Measurements from ENCODE around the gene TAS2R5.
"Not testable (repeated sequence)": the region's sequence is repeated elsewhere in the genome, so short reads cannot be mapped to it uniquely, and the experiment has no call there.

The TAS2R5 gene, protein sequence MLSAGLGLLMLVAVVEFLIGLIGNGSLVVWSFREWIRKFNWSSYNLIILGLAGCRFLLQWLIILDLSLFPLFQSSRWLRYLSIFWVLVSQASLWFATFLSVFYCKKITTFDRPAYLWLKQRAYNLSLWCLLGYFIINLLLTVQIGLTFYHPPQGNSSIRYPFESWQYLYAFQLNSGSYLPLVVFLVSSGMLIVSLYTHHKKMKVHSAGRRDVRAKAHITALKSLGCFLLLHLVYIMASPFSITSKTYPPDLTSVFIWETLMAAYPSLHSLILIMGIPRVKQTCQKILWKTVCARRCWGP

DNA sequence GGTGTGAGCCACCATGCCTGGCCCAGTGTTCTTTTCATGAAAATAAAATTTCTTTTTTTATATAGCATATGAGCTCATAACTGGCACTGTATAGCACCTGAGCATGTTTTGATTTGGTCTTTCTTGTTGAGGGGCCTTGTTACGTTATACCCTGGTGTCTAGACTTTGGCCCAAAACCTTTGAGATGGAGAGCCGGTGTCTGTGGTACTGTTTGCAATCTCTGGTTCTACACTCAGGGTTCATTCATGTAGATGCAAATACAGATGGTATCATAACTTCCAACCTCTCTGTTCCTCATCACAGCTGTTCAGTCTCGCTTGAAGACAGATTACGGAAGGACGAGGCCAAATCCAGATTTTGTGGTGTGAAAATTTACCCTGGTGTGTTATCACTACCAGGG is at the start of gene TAS2R5:
TAS2R5 (plus strand) TSS at position 301 of the 400 bp plus-strand sequence. CDS start 145 bp downstream, outside the sequence.
- DNase-seq = no peak

DNA sequence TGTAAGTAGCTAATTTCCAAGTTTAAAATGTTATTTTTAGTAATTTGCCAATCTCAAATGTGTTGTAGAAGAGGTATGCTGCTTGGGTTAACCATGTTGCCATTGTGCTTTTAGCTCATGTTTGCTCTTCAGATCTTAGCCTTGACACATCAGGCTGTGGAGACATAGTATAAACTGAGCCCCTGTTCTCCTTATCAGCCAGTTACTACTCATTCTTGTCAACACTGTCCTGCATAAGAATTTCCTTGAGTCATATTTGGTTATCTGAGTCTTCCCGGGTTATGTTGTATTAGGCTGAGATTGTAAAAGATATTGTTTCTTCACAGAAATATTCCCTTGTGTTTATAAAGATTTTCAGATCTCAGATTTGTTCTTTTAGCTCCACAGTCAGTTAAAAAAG is 47.8 kb upstream of the TAS2R5 start:
- no peak for DNase-seq

DNA sequence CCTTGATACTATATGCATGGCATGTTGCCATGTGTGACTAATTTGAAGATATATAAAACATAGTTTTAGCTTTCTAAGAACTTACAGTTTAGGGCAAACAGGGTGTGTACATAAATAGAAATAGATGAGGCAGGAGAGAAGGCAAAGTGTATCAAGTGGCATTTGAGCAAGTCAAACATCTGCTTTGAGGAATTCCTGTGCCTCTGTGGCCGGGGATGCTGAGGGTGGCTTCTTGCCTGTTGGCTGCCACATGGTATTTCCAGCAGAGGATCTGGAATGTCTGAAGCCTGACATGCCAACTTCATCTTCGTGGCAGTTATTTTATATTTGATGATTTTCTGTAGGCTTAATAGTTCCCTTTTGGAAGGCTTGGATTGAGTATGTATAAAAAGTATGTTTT is 45.9 kb upstream of the TAS2R5 start:
- DNase-seq = no peak

DNA sequence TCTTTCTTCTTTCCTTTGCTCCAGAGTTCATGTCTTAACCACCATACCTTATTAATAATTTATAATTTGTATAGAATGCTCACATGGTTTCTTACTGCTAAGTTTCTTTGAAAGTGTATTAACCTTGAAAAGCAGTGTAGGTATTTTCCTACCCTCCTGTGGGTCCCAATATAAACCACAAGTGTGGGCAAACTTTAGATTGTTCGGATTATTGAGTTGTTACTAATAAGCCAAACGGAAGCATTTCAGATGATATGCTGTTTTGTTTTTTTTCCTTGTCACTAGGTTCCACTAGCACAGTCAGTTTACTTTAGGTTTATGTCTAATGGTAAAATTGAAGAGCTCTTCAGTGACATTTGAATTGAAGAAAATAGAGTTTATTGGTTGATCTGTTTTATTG is 41.6 kb upstream of the TAS2R5 start:
- no peak for DNase-seq

DNA sequence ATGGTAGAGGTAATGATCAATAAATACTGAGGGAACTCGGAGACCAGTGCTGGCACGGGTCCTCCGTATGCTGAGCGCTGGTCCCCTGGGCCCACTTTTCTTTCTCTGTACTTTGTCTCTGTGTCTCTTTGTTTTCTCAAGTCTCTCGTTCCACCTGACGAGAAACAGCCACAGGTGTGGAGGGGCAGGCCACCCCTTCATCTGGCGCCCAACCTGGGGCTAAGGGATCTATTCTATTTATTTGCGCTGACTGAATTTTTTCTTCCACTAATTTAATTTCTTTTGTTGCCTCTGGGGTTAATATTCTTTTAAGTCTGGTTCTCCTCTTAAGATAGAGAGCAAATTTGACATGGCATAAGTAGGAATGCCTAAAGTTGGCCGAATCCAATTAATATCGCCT is 38.1 kb upstream of the TAS2R5 start:
- DNase-seq = not testable (repeated sequence)

DNA sequence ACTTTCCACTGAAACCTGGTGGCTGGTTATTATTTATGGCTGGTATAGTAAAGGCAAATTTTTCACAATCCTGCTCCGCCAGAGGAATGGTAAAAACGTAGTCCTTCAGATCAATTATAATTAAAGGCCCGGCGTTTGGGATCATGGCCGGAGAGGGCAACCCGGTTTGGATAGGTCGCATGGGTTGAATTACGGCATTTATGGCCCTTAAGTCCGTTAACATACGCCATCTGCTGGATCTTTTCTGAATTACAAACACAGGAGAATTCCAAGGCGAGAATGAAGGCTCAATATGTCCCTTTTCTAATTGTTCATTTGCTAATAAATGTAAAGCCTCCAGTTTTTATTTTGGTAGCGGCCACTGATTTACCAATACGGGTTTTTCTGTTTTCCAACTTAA is 37.4 kb upstream of the TAS2R5 start:
- DNase-seq = no peak

DNA sequence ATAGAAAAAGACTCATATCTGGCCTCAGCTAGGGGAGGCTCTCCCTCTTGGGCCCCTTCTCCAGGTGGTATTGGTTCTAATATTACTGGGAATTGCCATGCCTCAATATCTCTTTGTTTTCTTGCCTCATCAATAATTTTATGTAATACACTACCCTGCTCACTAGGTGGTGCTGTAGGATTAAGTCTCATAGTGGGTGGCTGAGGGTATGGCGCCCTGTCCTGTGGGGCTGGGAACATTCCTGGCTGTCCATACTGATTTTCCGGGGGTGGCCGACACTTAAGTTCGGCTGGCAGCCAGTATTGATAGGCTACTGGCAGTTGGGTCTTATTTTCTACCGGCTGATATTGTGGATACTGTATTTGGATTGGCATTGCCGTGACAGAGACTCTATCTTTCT is 35.1 kb upstream of the TAS2R5 start:
- no peak for DNase-seq

DNA sequence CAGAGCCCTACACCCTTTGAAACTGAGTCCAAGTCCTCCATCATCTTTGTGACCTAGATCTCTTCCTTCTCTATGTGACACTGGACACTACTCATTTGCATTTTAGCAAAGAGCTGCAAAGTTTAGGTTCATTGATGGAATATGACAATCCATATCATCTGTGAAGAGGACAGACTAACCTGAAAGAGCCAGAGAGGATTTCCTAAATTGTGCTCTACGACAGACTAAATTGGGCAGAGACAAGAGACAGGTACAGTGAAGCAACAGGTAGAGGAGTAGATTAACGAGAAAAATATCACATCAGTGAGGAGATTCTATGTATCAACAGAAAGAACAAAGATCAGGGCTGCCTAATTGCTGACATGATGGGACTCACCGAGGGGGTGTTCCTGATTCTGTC is 26.2 kb upstream of the TAS2R5 start, which contains the start of gene TAS2R3:
TAS2R3 (plus strand) TSS at position 301 of the 400 bp plus-strand sequence; CDS start at position 363, 62 bp downstream.
- no peak for DNase-seq

DNA sequence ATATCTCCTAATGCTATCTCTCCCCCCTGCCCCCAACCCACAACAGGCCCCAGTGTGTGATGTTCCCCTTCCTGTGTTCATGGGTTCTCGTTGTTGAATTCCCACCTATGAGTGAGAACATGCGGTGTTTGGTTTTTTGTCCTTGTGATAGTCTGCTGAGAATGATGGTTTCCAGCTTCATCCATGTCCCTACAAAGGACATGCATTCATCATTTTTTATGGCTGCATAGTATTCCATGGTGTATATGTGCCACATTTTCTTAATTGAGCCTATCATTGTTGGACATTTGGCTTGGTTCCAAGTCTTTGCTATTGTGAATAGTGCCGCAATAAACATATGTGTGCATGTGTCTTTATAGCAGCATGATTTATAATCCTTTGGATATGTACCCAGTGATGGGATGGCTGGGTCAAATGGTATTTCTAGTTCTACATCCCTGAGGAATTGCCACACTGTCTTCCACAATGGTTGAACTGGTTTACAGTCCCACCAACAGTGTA is 19.9 kb upstream of the TAS2R5 start:
- not testable (repeated sequence) for DNase-seq

DNA sequence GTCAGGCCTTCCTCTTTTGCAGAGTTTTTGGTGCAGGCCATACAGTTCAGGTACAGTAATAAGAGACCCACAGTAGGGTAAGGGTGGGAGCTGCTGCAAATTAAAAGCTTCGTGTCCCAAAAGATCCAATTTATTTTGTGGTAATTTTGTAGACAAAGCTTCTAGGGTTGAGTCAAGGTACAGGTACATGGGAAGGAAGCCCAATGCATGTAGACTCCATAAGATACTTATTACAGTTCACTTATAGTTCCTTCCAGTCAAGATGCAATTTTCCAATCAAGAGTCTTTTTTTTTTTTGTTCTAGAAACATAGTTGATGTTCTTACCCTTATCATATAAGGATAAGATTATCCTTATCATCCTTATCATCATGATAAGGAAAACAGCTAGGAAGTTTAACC is 13.6 kb upstream of the TAS2R5 start, which contains the start of gene TAS2R4:
TAS2R4 (plus strand) TSS at position 301 of the 400 bp plus-strand sequence. CDS start 1,815 bp downstream, outside the sequence.
- no peak for DNase-seq

DNA sequence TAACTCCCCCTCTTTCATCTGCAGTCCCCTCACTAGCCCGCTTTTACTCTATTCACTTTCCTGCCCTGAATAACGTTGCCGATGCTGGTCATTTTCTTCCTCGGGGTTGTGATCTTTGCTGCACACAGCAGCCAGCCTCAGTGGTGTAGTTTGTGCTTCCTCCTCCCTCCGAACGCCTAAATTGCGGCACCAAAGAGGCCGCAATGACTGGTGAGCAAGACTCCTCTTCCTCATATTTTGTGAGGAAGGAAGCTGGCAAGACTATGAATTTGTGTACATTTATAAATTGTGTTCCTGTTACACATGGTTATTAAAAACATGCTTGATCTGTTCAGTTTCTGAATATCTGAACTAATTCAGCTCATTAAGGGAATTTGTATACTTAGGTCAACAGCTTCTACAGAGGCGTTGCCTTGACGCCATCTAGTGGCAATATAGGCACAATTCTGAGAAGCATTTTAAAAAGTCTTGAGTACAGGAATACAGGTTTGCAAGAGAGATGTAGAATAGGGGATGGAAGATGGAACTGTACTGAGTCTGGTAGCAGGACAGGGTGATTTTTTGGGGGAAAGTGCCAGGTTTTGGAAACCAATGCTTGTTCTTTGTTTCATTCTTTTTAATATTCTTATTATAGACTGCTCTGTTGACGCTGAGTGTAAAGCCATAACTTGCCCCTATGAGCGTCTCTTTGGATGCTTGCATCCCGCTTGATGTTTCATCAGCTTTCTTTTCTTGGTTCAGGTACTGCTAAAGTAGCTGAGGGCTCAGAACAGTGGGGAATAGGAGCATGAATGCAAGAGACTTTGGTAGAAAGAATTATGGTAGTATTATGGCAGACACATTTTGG is 4.1 kb upstream of the TAS2R5 start:
- no peak for DNase-seq

DNA sequence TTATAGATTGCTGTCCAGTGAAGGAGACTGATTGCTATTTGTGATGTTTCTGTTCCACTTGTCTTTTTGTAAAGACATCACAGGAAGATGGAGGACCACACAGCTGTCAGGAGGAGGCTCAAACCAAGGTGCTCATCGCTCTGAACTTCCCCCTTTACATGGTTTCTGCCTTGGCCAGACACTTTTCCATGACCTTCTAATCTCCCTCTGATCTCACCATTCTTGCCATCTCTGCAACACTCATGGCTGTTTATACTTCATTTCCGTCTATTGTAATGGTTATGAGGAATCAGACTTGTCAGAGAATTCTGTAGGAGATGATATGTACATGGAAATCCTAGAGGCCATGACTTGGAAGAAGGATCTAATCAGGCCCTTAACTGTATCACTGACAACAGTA is 1.7 kb upstream of the TAS2R5 start:
- no peak for DNase-seq

DNA sequence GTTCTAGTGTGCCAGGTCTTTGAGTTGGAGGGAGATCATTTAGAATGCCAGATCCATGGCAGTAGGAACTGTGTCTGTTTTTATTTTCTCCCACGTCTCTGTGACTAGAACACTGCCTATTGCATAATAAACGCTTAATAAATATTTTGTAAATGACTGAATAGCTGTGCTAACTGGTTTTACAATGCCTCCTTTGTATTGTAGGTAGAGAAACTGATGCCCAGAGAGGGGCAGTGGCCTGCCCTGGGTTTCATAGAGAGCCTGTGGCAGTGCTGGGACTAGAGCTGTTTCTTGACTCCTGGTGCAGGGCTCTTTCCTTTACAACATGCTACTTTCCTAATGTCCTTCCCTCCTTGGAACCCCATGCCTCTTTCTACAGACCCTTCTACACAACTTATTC is 2.5 kb downstream of the TAS2R5 start:
- DNase-seq = no peak

DNA sequence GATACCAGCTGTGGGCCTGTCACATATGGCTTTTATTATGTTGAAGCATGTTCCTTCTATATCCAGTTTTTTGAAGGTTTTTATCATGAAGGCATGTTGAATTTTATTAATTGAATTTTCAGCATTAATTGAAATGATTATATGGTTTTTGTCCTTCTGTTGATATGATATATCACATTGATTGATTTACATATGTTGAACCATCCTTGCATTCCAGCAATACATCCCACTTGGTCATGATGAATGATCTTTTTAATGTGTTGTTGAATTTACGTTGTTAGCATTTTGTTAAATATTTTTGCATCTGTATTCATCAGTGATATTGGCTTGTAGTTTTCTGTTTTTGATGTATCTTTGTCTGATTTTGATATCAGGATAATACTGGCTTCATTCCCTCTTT is 30.1 kb downstream of the TAS2R5 start:
- no peak for DNase-seq

DNA sequence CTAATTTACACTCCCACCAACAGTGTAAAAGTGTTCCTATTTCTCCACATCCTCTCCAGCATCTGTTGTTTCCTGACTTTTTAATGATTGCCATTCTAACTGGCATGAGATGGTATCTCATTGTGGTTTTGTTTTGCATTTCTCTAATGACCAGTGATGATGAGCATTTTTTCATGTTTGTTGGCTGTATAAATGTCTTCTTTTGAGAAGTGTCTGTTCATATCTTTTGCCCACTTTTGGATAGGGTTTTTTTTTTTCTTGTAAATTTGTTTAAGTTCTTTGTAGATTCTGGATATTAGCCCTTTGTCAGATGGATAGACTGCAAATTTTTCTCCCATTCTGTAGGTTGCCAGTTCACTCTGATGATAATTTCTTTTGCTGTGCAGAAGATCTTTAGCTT is 32.4 kb downstream of the TAS2R5 start:
- not testable (repeated sequence) for DNase-seq

DNA sequence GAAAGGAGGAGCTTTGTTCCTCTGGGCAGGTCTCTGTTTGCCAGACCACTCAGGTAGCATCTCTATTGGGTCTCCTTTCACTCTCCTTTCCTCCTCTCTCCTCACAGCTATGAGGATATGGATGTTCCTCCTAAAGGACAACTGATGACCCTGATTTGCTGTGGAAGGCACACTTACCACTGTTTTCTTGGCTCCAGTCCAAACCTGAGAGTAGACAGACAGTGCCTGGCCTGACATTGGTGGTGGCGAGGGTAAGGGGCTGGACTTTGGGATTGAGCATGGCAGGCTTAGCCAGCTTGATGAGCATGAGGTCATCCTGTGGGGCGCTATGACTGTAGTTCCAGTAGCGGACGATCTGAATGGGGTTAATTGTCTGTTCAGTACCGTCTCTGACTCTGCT is 47.7 kb downstream of the TAS2R5 start:
- no peak for DNase-seq

DNA sequence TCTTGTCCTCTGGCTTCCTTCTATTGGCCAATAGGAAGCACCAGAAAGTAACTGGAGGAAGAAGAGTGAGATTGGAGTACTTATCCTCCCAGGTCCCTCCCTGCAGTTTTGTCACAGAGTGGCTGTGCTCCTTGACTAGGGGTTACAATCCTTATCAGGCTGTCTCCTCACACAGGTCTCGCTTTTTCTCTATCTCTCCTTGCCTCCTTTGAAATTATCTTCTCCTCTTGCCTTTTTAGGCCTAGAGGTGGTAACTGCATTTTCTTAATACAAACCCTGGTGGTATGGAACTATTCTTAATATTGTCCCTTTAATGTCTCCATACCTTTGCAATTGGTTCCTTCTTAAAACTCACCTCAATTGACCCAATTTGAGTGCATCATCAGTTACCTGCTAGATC is 48.6 kb downstream of the TAS2R5 start:
- no peak for DNase-seq

DNA sequence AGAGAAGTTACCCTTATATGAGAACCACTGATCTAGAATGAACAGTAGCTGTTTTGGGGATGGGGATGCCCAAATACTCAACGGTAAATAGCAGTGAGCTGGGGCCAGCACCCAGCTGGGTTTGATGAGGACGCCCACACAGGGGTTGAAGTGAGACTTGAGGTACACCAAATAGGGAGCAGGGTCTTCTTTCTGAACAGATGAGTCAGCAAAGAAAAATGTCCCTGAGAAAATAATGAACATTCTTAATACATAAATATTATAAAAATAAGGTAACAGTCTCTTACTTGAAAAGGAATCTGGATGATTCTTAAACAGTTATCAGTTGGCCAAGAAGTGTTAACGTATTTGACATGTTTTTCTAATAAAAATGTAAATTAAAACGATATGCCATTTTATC is 49.2 kb downstream of the TAS2R5 start:
- no peak for DNase-seq

DNA sequence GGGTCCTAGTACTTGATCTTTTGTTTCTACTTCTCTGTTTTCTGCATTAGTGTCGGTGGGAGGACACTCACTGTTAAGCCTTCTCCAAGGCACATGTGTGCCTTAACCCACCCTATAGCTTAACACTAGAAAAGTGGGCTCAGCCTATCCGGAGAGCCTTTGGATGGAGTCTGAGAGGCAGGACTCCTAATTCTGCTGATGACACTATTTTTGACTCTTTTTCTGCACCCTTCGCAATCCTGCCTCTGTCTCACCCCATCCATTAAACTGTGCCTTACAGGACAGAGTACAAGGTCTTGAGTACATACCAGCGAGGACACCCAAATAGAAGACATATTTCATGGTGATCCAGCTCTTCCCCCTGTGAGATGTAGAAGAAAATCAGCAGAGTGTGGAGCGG is 50.7 kb downstream of the TAS2R5 start:
- no peak for DNase-seq
